DMS153 treated with DMSO at 0.1 percent for 48 hours (cell line): ENCODE results near the gene ZNF688.

Source experiments
- DNase-seq: peaks from one replicate; lab custom pipeline; 2025; ENCODE audit not compliant: unreplicated experiment; lab: John Stamatoyannopoulos, UW

ZNF688 gene

GRCh38 chr16:30585400-30586191 lies 14.1 kb upstream of the ZNF688 start, which contains the start of gene ZNF785:
TSS of gene ZNF785 (minus strand) at chr16:30585697. CDS start at chr16:30585611, 86 bp downstream.
- DNase-seq, result peak; percentile 98

GRCh38 chr16:30585022-30585399 lies 13.5 kb upstream of the ZNF688 start:
- DNase-seq, result peak; percentile 19

GRCh38 chr16:30582611-30583340 lies 11.3 kb upstream of the ZNF688 start:
- DNase-seq, result no peak

GRCh38 chr16:30581457-30581856 lies 9.9 kb upstream of the ZNF688 start:
- no peak for DNase-seq

GRCh38 chr16:30574678-30575077 lies 3.2 kb upstream of the ZNF688 start:
- DNase-seq, result no peak

GRCh38 chr16:30570636-30571444 lies 674 bp downstream of the ZNF688 start:
- no peak for DNase-seq

GRCh38 chr16:30569746-30570635 lies 1.5 kb downstream of the ZNF688 start:
- DNase-seq, result no peak

- no peak for DNase-seq
These were observed 2.2 kb downstream of the ZNF688 start for GRCh38 chr16:30569281-30569680.

GRCh38 chr16:30567991-30568638 lies 3.4 kb downstream of the ZNF688 start:
- DNase-seq, result no peak

GRCh38 chr16:30567160-30567990 lies 4.1 kb downstream of the ZNF688 start:
- no peak for DNase-seq

- DNase-seq, result no peak
These were observed 5.0 kb downstream of the ZNF688 start for GRCh38 chr16:30566531-30566930.

GRCh38 chr16:30565984-30566383 lies 5.5 kb downstream of the ZNF688 start:
- no peak for DNase-seq

- DNase-seq, result no peak
These were observed 6.0 kb downstream of the ZNF688 start for GRCh38 chr16:30565526-30565925.

GRCh38 chr16:30562021-30562420 lies 9.5 kb downstream of the ZNF688 start:
- no peak for DNase-seq

- no peak for DNase-seq
These were observed 10.3 kb downstream of the ZNF688 start for GRCh38 chr16:30561089-30561816.

GRCh38 chr16:30559690-30560089 lies 11.8 kb downstream of the ZNF688 start:
- DNase-seq, result no peak

- no peak for DNase-seq
These were observed 12.6 kb downstream of the ZNF688 start for GRCh38 chr16:30558789-30559377.
